ENCODE results near the gene HMGA1.
"Not testable (repeated sequence)": the region's sequence is repeated elsewhere in the genome, so short reads cannot be mapped to it uniquely, and the experiment has no call there.

HMGA1 gene

GRCh38 chr6:34260576-34261267, 24.0 kb downstream of the HMGA1 start:
- DNase-seq (ENCODE audit: low spot score) = no peak

- DNase-seq (ENCODE audit: low spot score) = not testable (repeated sequence)
Measured at GRCh38 chr6:34263484-34263883, 26.8 kb downstream of the HMGA1 start.

GRCh38 chr6:34267746-34268145, 31.1 kb downstream of the HMGA1 start:
- no peak for DNase-seq (ENCODE audit: low spot score)

- not testable (repeated sequence) for DNase-seq (ENCODE audit: low spot score)
Measured at GRCh38 chr6:34269132-34269531, 32.5 kb downstream of the HMGA1 start.

GRCh38 chr6:34269658-34270341, 33.1 kb downstream of the HMGA1 start:
- not testable (repeated sequence) for DNase-seq (ENCODE audit: low spot score)

- DNase-seq (ENCODE audit: low spot score) = no peak
Measured at GRCh38 chr6:34272013-34272926, 35.6 kb downstream of the HMGA1 start.

GRCh38 chr6:34273242-34273805, 36.7 kb downstream of the HMGA1 start:
- peak; percentile 19 for DNase-seq (ENCODE audit: low spot score)

GRCh38 chr6:34274129-34274528, 37.5 kb downstream of the HMGA1 start:
- no peak for DNase-seq (ENCODE audit: low spot score)

- DNase-seq (ENCODE audit: low spot score) = no peak
Measured at GRCh38 chr6:34275128-34275804, 38.6 kb downstream of the HMGA1 start.

- DNase-seq (ENCODE audit: low spot score) = no peak
Measured at GRCh38 chr6:34276191-34276590, 39.5 kb downstream of the HMGA1 start.

- DNase-seq (ENCODE audit: low spot score) = no peak
Measured at GRCh38 chr6:34276881-34277762, 40.4 kb downstream of the HMGA1 start.

- DNase-seq (ENCODE audit: low spot score) = no peak
Measured at GRCh38 chr6:34277763-34278112, 41.1 kb downstream of the HMGA1 start.

GRCh38 chr6:34278833-34279232, 42.2 kb downstream of the HMGA1 start:
- no peak for DNase-seq (ENCODE audit: low spot score)

GRCh38 chr6:34280216-34280615, 43.5 kb downstream of the HMGA1 start:
- DNase-seq (ENCODE audit: low spot score) = no peak

GRCh38 chr6:34281702-34282334, 45.1 kb downstream of the HMGA1 start:
- no peak for DNase-seq (ENCODE audit: low spot score)

GRCh38 chr6:34284563-34285447, 48.1 kb downstream of the HMGA1 start:
- DNase-seq (ENCODE audit: low spot score) = peak; percentile 74

GRCh38 chr6:34285448-34286164, 48.9 kb downstream of the HMGA1 start:
- no peak for DNase-seq (ENCODE audit: low spot score)

- no peak for DNase-seq (ENCODE audit: low spot score)
Measured at GRCh38 chr6:34288581-34288980, 51.9 kb downstream of the HMGA1 start.

GRCh38 chr6:34289137-34289536, 52.5 kb downstream of the HMGA1 start:
- no peak for DNase-seq (ENCODE audit: low spot score)
